Mesendoderm (in vitro differentiated cells): Measurements from ENCODE around the gene ITGA6.

Experiments
- DNase-seq: peaks from one replicate; pipeline ENCODE4 v3.0.0; 2013
- H2AK5ac ChIP-seq: 2 replicates; pipeline ENCODE4 v1.6.1; 2013; ENCODE audit warnings: low read length, inconsistent platforms
- H2BK120ac ChIP-seq: 2 replicates; pipeline ENCODE4 v1.6.1; 2013; ENCODE audit warnings: low read depth, mild to moderate bottlenecking, low read length, moderate library complexity, mixed read lengths
- H2BK15ac ChIP-seq: replicated peaks from 2 replicates; pipeline ENCODE4 v1.6.1; 2013; ENCODE audit warnings: low read depth, mild to moderate bottlenecking, moderate library complexity
- H2BK5ac ChIP-seq: 2 replicates; pipeline ENCODE4 v1.6.1; 2013; ENCODE audit warnings: low read length, inconsistent platforms
- H3K18ac ChIP-seq: 2 replicates; pipeline ENCODE4 v1.6.1; 2013; ENCODE audit warnings: mild to moderate bottlenecking, low read length, mixed read lengths
- H3K23ac ChIP-seq: one replicate; pipeline ENCODE4 v1.6.1; 2013; ENCODE audit warnings: low read length
- H3K27ac ChIP-seq: 2 replicates; pipeline ENCODE4 v1.5.1; 2013; ENCODE audit warnings: low read depth, mild to moderate bottlenecking, inconsistent platforms, low read length, moderate library complexity
- H3K27me3 ChIP-seq: 2 replicates; pipeline ENCODE4 v1.6.1; 2013; ENCODE audit warnings: low read length, control low read depth, mild to moderate bottlenecking, inconsistent platforms; ENCODE audit not compliant: insufficient read depth, poor library complexity
- H3K36me3 ChIP-seq: 2 replicates; pipeline ENCODE4 v1.6.1; 2013; ENCODE audit warnings: low read length, inconsistent platforms; ENCODE audit not compliant: control insufficient read depth, insufficient read depth
- H3K4ac ChIP-seq: one replicate; pipeline ENCODE4 v1.6.1; 2013; ENCODE audit warnings: low read depth, mild to moderate bottlenecking, low read length, moderate library complexity
- H3K4me1 ChIP-seq: 2 replicates; pipeline ENCODE4 v1.6.1; 2013; ENCODE audit warnings: low read depth, low read length, inconsistent platforms; ENCODE audit not compliant: control insufficient read depth
- H3K4me2 ChIP-seq: 2 replicates; pipeline ENCODE4 v1.6.1; 2013; ENCODE audit warnings: low read length
- H3K4me3 ChIP-seq: 2 replicates; pipeline ENCODE4 v1.5.1; 2013; ENCODE audit warnings: mild to moderate bottlenecking, low read length
- H3K56ac ChIP-seq: one replicate; pipeline ENCODE4 v1.6.1; 2013; ENCODE audit warnings: low read length
- H3K79me1 ChIP-seq: 2 replicates; pipeline ENCODE4 v1.6.1; 2013; ENCODE audit warnings: low read length, inconsistent platforms
- H3K79me2 ChIP-seq: 2 replicates; pipeline ENCODE4 v1.6.1; 2013; ENCODE audit warnings: mild to moderate bottlenecking, low read length; ENCODE audit not compliant: control insufficient read depth, insufficient read depth
- H3K9ac ChIP-seq: 2 replicates; pipeline ENCODE4 v1.6.1; 2013; ENCODE audit warnings: low read length, inconsistent platforms
- H4K5ac ChIP-seq: one replicate; pipeline ENCODE4 v1.6.1; 2013; ENCODE audit warnings: low read length
- H4K8ac ChIP-seq: one replicate; pipeline ENCODE4 v1.6.1; 2013; ENCODE audit warnings: low read depth, mild to moderate bottlenecking, control low read depth, low read length, moderate library complexity
- WGBS: extraction: QIAGEN DNeasy Blood & Tissue Kit; methylation state at CpG from one replicate; pipeline ENCODE4 v1.1.7; 2013; ENCODE audit warnings: low lambda C conversion rate, missing lambda C conversion rate; ENCODE audit not compliant: insufficient coverage; ENCODE audit errors: extremely low coverage; 5-methylcytosine and 5-hydroxymethylcytosine counted together

Gene ITGA6

GRCh38 chr2:172403402-172403801, 24.0 kb upstream of the ITGA6 start:
- Histone ChIP-seq H3K4ac (no peak overlapping the region), H3K79me2 (no peaks in the 10 kb centered on the region), H3K18ac (no peak overlapping the region), H3K36me3 (no peaks in the 10 kb centered on the region), H3K4me1 (no peaks in the 10 kb centered on the region), H2BK15ac (no peak overlapping the region), H2BK120ac (no peak overlapping the region), H4K8ac (no peak overlapping the region), H2AK5ac (no peak overlapping the region), H3K27me3 (no peaks in the 10 kb centered on the region), H2BK5ac (no peak overlapping the region), H3K4me2 (no peak overlapping the region), H3K9ac (no peak overlapping the region), H3K56ac (no peak overlapping the region), H3K23ac (no peak overlapping the region), H3K79me1 (no peaks in the 10 kb centered on the region), H3K27ac (no peak overlapping the region), H4K5ac (no peak overlapping the region), H3K4me3 (no peak overlapping the region)
- no CpG with 5 or more reads among the region's 4 CpGs for WGBS
- DNase-seq, result no peak

- Histone ChIP-seq H3K27ac (no peak overlapping the region), H3K56ac (no peak overlapping the region), H3K4me3 (no peak overlapping the region), H2BK15ac (no peak overlapping the region), H3K4me2 (no peak overlapping the region), H3K79me2 (no peaks in the 10 kb centered on the region), H3K4ac (no peak overlapping the region), H2AK5ac (no peak overlapping the region), H3K4me1 (no peaks in the 10 kb centered on the region), H3K79me1 (no peaks in the 10 kb centered on the region), H4K8ac (no peak overlapping the region), H3K18ac (no peak overlapping the region), H2BK5ac (no peak overlapping the region), H3K9ac (no peak overlapping the region), H2BK120ac (no peak overlapping the region), H3K27me3 (no peaks in the 10 kb centered on the region), H4K5ac (no peak overlapping the region), H3K36me3 (no peaks in the 10 kb centered on the region), H3K23ac (no peak overlapping the region)
- no CpG with 5 or more reads among the region's 5 CpGs for WGBS
- no peak for DNase-seq
These were observed 23.4 kb upstream of the ITGA6 start for GRCh38 chr2:172403881-172404468.

- Histone ChIP-seq H3K23ac (no peak overlapping the region), H3K4ac (no peak overlapping the region), H4K5ac (no peak overlapping the region), H3K9ac (no peak overlapping the region), H3K56ac (no peak overlapping the region), H2BK120ac (no peak overlapping the region), H3K79me1 (no peaks in the 10 kb centered on the region), H3K36me3 (no peaks in the 10 kb centered on the region), H3K27me3 (no peaks in the 10 kb centered on the region), H2BK15ac (no peak overlapping the region), H2AK5ac (no peak overlapping the region), H3K4me3 (no peak overlapping the region), H2BK5ac (no peak overlapping the region), H3K18ac (no peak overlapping the region), H3K4me1 (no peaks in the 10 kb centered on the region), H3K27ac (no peak overlapping the region), H3K4me2 (no peak overlapping the region), H4K8ac (no peak overlapping the region), H3K79me2 (no peaks in the 10 kb centered on the region)
- no peak for DNase-seq
- WGBS, result no CpG with 5 or more reads among the region's 1 CpG
These were observed 22.6 kb upstream of the ITGA6 start for GRCh38 chr2:172404824-172405223.

GRCh38 chr2:172405673-172406072, 21.7 kb upstream of the ITGA6 start:
- no peak overlapping the region for H2BK5ac ChIP-seq

GRCh38 chr2:172408143-172408766, 19.1 kb upstream of the ITGA6 start:
- H3K27me3 ChIP-seq, result no peaks in the 10 kb centered on the region
- H3K4me1 ChIP-seq, result no peaks in the 10 kb centered on the region
- H3K79me2 ChIP-seq, result no peaks in the 10 kb centered on the region
- no peak overlapping the region for H3K4me2 ChIP-seq
- H3K4ac ChIP-seq, result no peak overlapping the region
- H3K27ac ChIP-seq, result no peak overlapping the region
- no peaks in the 10 kb centered on the region for H3K79me1 ChIP-seq
- H3K9ac ChIP-seq, result no peak overlapping the region
- H2BK120ac ChIP-seq, result no peak overlapping the region
- H2AK5ac ChIP-seq, result no peak overlapping the region
- H3K56ac ChIP-seq, result no peak overlapping the region
- H2BK5ac ChIP-seq, result no peak overlapping the region
- H3K4me3 ChIP-seq, result no peak overlapping the region
- H3K36me3 ChIP-seq, result no peaks in the 10 kb centered on the region
- no peak overlapping the region for H4K8ac ChIP-seq
- no peak overlapping the region for H2BK15ac ChIP-seq
- no CpG with 5 or more reads among the region's 4 CpGs for WGBS
- H3K23ac ChIP-seq, result no peak overlapping the region
- H4K5ac ChIP-seq, result no peak overlapping the region
- DNase-seq, result no peak
- no peak overlapping the region for H3K18ac ChIP-seq

More at GRCh38 chr2:172405673-172406072, 21.7 kb upstream of the ITGA6 start:
- no peak for DNase-seq
- Histone ChIP-seq H2AK5ac (no peak overlapping the region), H3K36me3 (no peaks in the 10 kb centered on the region), H4K8ac (no peak overlapping the region), H3K56ac (no peak overlapping the region), H3K4ac (no peak overlapping the region), H3K23ac (no peak overlapping the region), H3K4me1 (no peaks in the 10 kb centered on the region), H2BK120ac (no peak overlapping the region), H3K79me1 (no peaks in the 10 kb centered on the region), H3K79me2 (no peaks in the 10 kb centered on the region), H3K4me2 (no peak overlapping the region), H3K27ac (no peak overlapping the region), H4K5ac (no peak overlapping the region), H2BK15ac (no peak overlapping the region), H3K4me3 (no peak overlapping the region), H3K9ac (no peak overlapping the region), H3K27me3 (no peaks in the 10 kb centered on the region), H3K18ac (no peak overlapping the region)
- no CpG with 5 or more reads among the region's 4 CpGs for WGBS

- H2BK120ac ChIP-seq, result no peak overlapping the region
- H3K4me1 ChIP-seq, result no peaks in the 10 kb centered on the region
- H2BK15ac ChIP-seq, result no peak overlapping the region
- no peak overlapping the region for H3K4me2 ChIP-seq
- H3K27ac ChIP-seq, result no peak overlapping the region
- no peak for DNase-seq
- H3K23ac ChIP-seq, result no peak overlapping the region
- H3K36me3 ChIP-seq, result no peaks in the 10 kb centered on the region
- H3K4me3 ChIP-seq, result no peak overlapping the region
- no CpG with 5 or more reads among the region's 1 CpG for WGBS
- H3K79me1 ChIP-seq, result no peaks in the 10 kb centered on the region
- no peak overlapping the region for H3K18ac ChIP-seq
- H2BK5ac ChIP-seq, result no peak overlapping the region
- H3K79me2 ChIP-seq, result no peaks in the 10 kb centered on the region
- H4K5ac ChIP-seq, result no peak overlapping the region
- no peak overlapping the region for H4K8ac ChIP-seq
- H2AK5ac ChIP-seq, result no peak overlapping the region
- H3K56ac ChIP-seq, result no peak overlapping the region
- H3K9ac ChIP-seq, result no peak overlapping the region
- H3K4ac ChIP-seq, result no peak overlapping the region
- no peaks in the 10 kb centered on the region for H3K27me3 ChIP-seq
These were observed 18.3 kb upstream of the ITGA6 start for GRCh38 chr2:172409042-172409441.
